Keratinocyte (primary cell): ENCODE data around the gene ADGRA1.

Experiments used
- EZH2 ChIP-seq: IDR thresholded peaks from one replicate; pipeline ENCODE4 v1.6.1; 2012; ENCODE audit warnings: inconsistent platforms, mild to moderate bottlenecking, low read length, moderate library complexity
- TF ChIP-seq, protein P1 (sequence below), 3 experiments: IDR thresholded peaks in 1 of 3; conservative IDR thresholded peaks in 1 of 3; optimal IDR thresholded peaks in 1 of 3; 2 replicates in 2 of 3; 3 replicates in 1 of 3; pipeline versions ENCODE3 to v1.5.1; 2011; ENCODE audit warnings: low read length in 3 of 3, mild to moderate bottlenecking in 3 of 3, moderate library complexity in 2 of 3, control low read depth in 1 of 3, inconsistent platforms in 1 of 3; ENCODE audit not compliant: insufficient read depth in 2 of 3; ENCODE audit errors: extremely low read depth in 1 of 3

- TF ChIP-seq EZH2: no peak
- TF ChIP-seq, protein P1, sequence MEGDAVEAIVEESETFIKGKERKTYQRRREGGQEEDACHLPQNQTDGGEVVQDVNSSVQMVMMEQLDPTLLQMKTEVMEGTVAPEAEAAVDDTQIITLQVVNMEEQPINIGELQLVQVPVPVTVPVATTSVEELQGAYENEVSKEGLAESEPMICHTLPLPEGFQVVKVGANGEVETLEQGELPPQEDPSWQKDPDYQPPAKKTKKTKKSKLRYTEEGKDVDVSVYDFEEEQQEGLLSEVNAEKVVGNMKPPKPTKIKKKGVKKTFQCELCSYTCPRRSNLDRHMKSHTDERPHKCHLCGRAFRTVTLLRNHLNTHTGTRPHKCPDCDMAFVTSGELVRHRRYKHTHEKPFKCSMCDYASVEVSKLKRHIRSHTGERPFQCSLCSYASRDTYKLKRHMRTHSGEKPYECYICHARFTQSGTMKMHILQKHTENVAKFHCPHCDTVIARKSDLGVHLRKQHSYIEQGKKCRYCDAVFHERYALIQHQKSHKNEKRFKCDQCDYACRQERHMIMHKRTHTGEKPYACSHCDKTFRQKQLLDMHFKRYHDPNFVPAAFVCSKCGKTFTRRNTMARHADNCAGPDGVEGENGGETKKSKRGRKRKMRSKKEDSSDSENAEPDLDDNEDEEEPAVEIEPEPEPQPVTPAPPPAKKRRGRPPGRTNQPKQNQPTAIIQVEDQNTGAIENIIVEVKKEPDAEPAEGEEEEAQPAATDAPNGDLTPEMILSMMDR (optimal IDR thresholded peaks at IDR 0.05 in 1 of 3, IDR thresholded peaks at IDR 0.05 in 1 of 3, conservative IDR thresholded peaks at IDR 0.05 in 1 of 3; ENCODE audit: extremely low read depth in 1 of 3, insufficient read depth in 2 of 3, low read length in 3 of 3): no peak
These were observed 81.6 kb downstream of the ADGRA1 start for GRCh38 chr10:133169173-133169947.
